ENCODE measurements around the gene PRKD2. TPM values are rescaled to one million over a fixed set of nuclear protein-coding genes. Genes with fewer than 3 reads are reported as not detected.
A peak's percentile ranks its signal among the peaks of the same experiment; 100 is the strongest.

The PRKD2 gene
- total and polyA plus RNA-seq, 2 experiments from 2014 or later = 15.6 to 37.9 TPM

- Histone ChIP-seq H3K36me3 (replicated peaks; ENCODE audit: insufficient read depth, low read depth) (no peaks in the 10 kb centered on the region), H3K9me2 (replicated peaks; ENCODE audit: insufficient read depth) (no peaks in the 10 kb centered on the region), H3K27ac (peak within 1 kb of the TSS; percentile 95), H4K20me1 (ENCODE audit: insufficient read depth, poor library complexity, severe bottlenecking) (no peaks in the 10 kb centered on the region), H3K79me2 (peaks cover 28% of the 10 kb centered on the region), H3K4me1 (ENCODE audit: insufficient read depth) (no peaks in the 10 kb centered on the region), H3K4me3 (peak within 1 kb of the TSS; percentile 19), H3K4me2 (peak within 1 kb of the TSS; percentile 74), H3K27me3 (peaks cover 19% of the 10 kb centered on the region), H3K9me3 (ENCODE audit: low read depth) (no peaks in the 10 kb centered on the region), H2AFZ (peak within 1 kb of the TSS; percentile 6)
- peak; percentile 100 for DNase-seq (ENCODE audit: low spot score)
- WGBS (ENCODE audit: low lambda C conversion rate, missing lambda C conversion rate) = 2% methylated on average over 38 of the region's 61 CpGs
- TF ChIP-seq CTCF (IDR thresholded peaks at IDR 0.05; ENCODE audit: poor library complexity) (no peak), EZH2phosphoT487 (IDR thresholded peaks at IDR 0.05; ENCODE audit: low read depth, severe bottlenecking, unreplicated experiment) (no peak), EZH2 (IDR thresholded peaks at IDR 0.05; ENCODE audit: borderline replicate concordance) (no peak)
Measured at GRCh38 chr19:46661020-46661731, 55.7 kb downstream of the PRKD2 start, which contains the start of gene DACT3. DACT3 (minus strand) TSS chr19:46661182; CDS start chr19:46661064, 118 bp downstream.

- Histone ChIP-seq H3K4me2 (peak overlapping the region; percentile 72), H3K36me3 (replicated peaks; ENCODE audit: insufficient read depth, low read depth) (no peaks in the 10 kb centered on the region), H3K27me3 (peaks cover 19% of the 10 kb centered on the region), H3K4me1 (ENCODE audit: insufficient read depth) (no peaks in the 10 kb centered on the region), H2AFZ (peak overlapping the region; percentile 6), H3K4me3 (peak overlapping the region; percentile 19), H3K79me2 (peaks cover 33% of the 10 kb centered on the region), H3K27ac (peak overlapping the region; percentile 95), H3K9me3 (ENCODE audit: low read depth) (no peaks in the 10 kb centered on the region), H3K9me2 (replicated peaks; ENCODE audit: insufficient read depth) (no peaks in the 10 kb centered on the region), H4K20me1 (ENCODE audit: insufficient read depth, poor library complexity, severe bottlenecking) (no peaks in the 10 kb centered on the region)
- no peak for DNase-seq (ENCODE audit: low spot score)
- WGBS (ENCODE audit: low lambda C conversion rate, missing lambda C conversion rate) = under 1% methylated on average over 34 of the region's 40 CpGs
- TF ChIP-seq EZH2phosphoT487 (IDR thresholded peaks at IDR 0.05; ENCODE audit: low read depth, severe bottlenecking, unreplicated experiment) (no peak), CTCF (IDR thresholded peaks at IDR 0.05; ENCODE audit: poor library complexity) (no peak), EZH2 (IDR thresholded peaks at IDR 0.05; ENCODE audit: borderline replicate concordance) (no peak)
Measured at GRCh38 chr19:46660551-46661019, 56.3 kb downstream of the PRKD2 start.

- no peaks in the 10 kb centered on the region for H3K9me3 ChIP-seq (ENCODE audit: low read depth)
- H3K9me2 ChIP-seq (replicated peaks; ENCODE audit: insufficient read depth) = no peaks in the 10 kb centered on the region
- TF ChIP-seq EZH2phosphoT487 (IDR thresholded peaks at IDR 0.05; ENCODE audit: low read depth, severe bottlenecking, unreplicated experiment) (no peak), CTCF (IDR thresholded peaks at IDR 0.05; ENCODE audit: poor library complexity) (no peak), EZH2 (IDR thresholded peaks at IDR 0.05; ENCODE audit: borderline replicate concordance) (no peak)
- no peaks in the 10 kb centered on the region for H3K36me3 ChIP-seq (replicated peaks; ENCODE audit: insufficient read depth, low read depth)
- peak; percentile 72 for DNase-seq (ENCODE audit: low spot score)
- no peaks in the 10 kb centered on the region for H4K20me1 ChIP-seq (ENCODE audit: insufficient read depth, poor library complexity, severe bottlenecking)
- peak overlapping the region; percentile 19 for H3K4me3 ChIP-seq
- H3K4me1 ChIP-seq (ENCODE audit: insufficient read depth) = no peaks in the 10 kb centered on the region
- WGBS (ENCODE audit: low lambda C conversion rate, missing lambda C conversion rate) = 1% methylated on average over 14 of the region's 14 CpGs
- peaks cover 39% of the 10 kb centered on the region for H3K79me2 ChIP-seq
- peak overlapping the region; percentile 95 for H3K27ac ChIP-seq
- H3K27me3 ChIP-seq = peaks cover 19% of the 10 kb centered on the region
- H2AFZ ChIP-seq = peak overlapping the region; percentile 6
- H3K4me2 ChIP-seq = peak overlapping the region; percentile 72
Measured at GRCh38 chr19:46660008-46660517, 56.9 kb downstream of the PRKD2 start.
